B cell (primary cell): ENCODE results near the gene SCOC. TPM values are rescaled to one million over a fixed set of nuclear protein-coding genes. Genes with fewer than 3 reads are reported as not detected.
"Not testable (repeated sequence)": the region's sequence is repeated elsewhere in the genome, so short reads cannot be mapped to it uniquely, and the experiment has no call there.

Source experiments
- ATAC-seq: fragments of 200-7000 bp; cut with Tn5 transposase; one replicate; pipeline ENCODE4 v1.10.0; 2021; ENCODE audit warnings: low read depth, mild to moderate bottlenecking, moderate number of reproducible peaks, moderate library complexity
- CTCF ChIA-PET: fragments of 350-600 bp; sonication (Branson Sonifier 250); formaldehyde crosslinking; loops from one replicate; lab custom pipeline; 2021; ENCODE audit warnings: antibody characterized with exemption, inconsistent platforms; lab: Charles Lee
- POLR2A ChIA-PET: fragments of 350-600 bp; sonication (Branson Sonifier 250); formaldehyde crosslinking; loops from one replicate; lab custom pipeline; 2021; ENCODE audit warnings: antibody characterized with exemption; lab: Charles Lee
- DNase-seq: peaks from one replicate; pipeline ENCODE4 v3.0.0; 2013
- H2AFZ ChIP-seq: 2 replicates; pipeline ENCODE4 v1.6.1; 2012; ENCODE audit warnings: mild to moderate bottlenecking, low read depth, low read length; ENCODE audit not compliant: insufficient read depth, poor library complexity, severe bottlenecking
- H3K27ac ChIP-seq, 2 donors: 1 replicate in 1 of 2; 2 replicates in 1 of 2; pipeline ENCODE4 v1.5.1; 2012 to 2013; ENCODE audit warnings: low read length in 2 of 2, mild to moderate bottlenecking in 2 of 2, moderate library complexity in 1 of 2
- H3K27me3 ChIP-seq, 4 experiments: fragments of 200-600 bp in 1 of 4; sonication (generic) in 1 of 4; replicated peaks in 1 of 4; 1 replicate in 2 of 4; 2 replicates in 2 of 4; pipeline versions ENCODE4 v1.6.1 to v1.7.0; 2013 to 2016; ENCODE audit warnings: low read length in 3 of 4, mild to moderate bottlenecking in 2 of 4, mixed read lengths in 1 of 4, moderate library complexity in 1 of 4; ENCODE audit not compliant: insufficient read depth in 4 of 4, control insufficient read depth in 3 of 4; ENCODE audit errors: control extremely low read depth in 1 of 4
- H3K36me3 ChIP-seq, 2 experiments: replicated peaks in 1 of 2; 1 replicate in 1 of 2; 2 replicates in 1 of 2; pipeline versions ENCODE4 v1.6.1 to v1.7.1; 2013; ENCODE audit warnings: low read length in 1 of 2; ENCODE audit not compliant: insufficient read depth in 2 of 2, control insufficient read depth in 1 of 2; ENCODE audit errors: control extremely low read depth in 1 of 2, extremely low read depth in 1 of 2
- H3K4me1 ChIP-seq, 2 donors: fragments of 200-600 bp in 1 of 2; sonication (generic) in 1 of 2; 1 replicate in 1 of 2; 2 replicates in 1 of 2; pipeline versions ENCODE4 v1.5.1 to v1.6.1; 2013 to 2017; ENCODE audit warnings: low read length in 2 of 2; ENCODE audit not compliant: control insufficient read depth in 2 of 2, insufficient read depth in 2 of 2
- H3K4me2 ChIP-seq: replicated peaks from 2 replicates; pipeline ENCODE3; 2012; ENCODE audit warnings: mild to moderate bottlenecking, low read depth, low read length; ENCODE audit not compliant: poor library complexity, severe bottlenecking
- H3K4me3 ChIP-seq, 5 experiments: fragments of 200-600 bp in 1 of 5; sonication (generic) in 1 of 5; 1 replicate in 3 of 5; 2 replicates in 2 of 5; pipeline versions ENCODE4 v1.5.1 to v1.7.0; 2011 to 2016; ENCODE audit warnings: low read length in 4 of 5, mild to moderate bottlenecking in 4 of 5, low read depth in 2 of 5, control low read depth in 1 of 5, moderate library complexity in 1 of 5; ENCODE audit not compliant: insufficient read depth in 1 of 5; ENCODE audit errors: control extremely low read depth in 1 of 5, extremely low read depth in 1 of 5
- H3K79me2 ChIP-seq: fragments of 200-600 bp; sonication (generic); one replicate; pipeline ENCODE4 v1.6.0; 2016; ENCODE audit warnings: low read length; ENCODE audit not compliant: control insufficient read depth, insufficient read depth
- H3K9ac ChIP-seq: fragments of 200-600 bp; sonication (generic); 2 replicates; pipeline ENCODE4 v1.6.1; 2017; ENCODE audit warnings: mild to moderate bottlenecking, low read length, moderate library complexity
- H3K9me3 ChIP-seq, 3 donors: one replicate each; pipeline versions ENCODE4 v1.6.1 to v1.7.1; 2013; ENCODE audit warnings: low read length in 2 of 3; ENCODE audit not compliant: control insufficient read depth in 2 of 3, insufficient read depth in 1 of 3; ENCODE audit errors: control extremely low read depth in 1 of 3
- H4K20me1 ChIP-seq: 2 replicates; pipeline ENCODE4 v1.6.0; 2012; ENCODE audit warnings: mild to moderate bottlenecking, low read length; ENCODE audit not compliant: insufficient read depth, control insufficient read depth, poor library complexity, severe bottlenecking
- H3K27ac Mint-ChIP-seq: one replicate; pipeline ENCODE4 v1.8.0; 2021; ENCODE audit warnings: mixed read lengths
- H3K27me3 Mint-ChIP-seq: one replicate; pipeline ENCODE4 v1.8.0; 2021; ENCODE audit warnings: mixed read lengths
- H3K4me1 Mint-ChIP-seq: one replicate; pipeline ENCODE4 v1.8.0; 2021; ENCODE audit warnings: mixed read lengths
- H3K4me3 Mint-ChIP-seq: one replicate; pipeline ENCODE4 v1.8.0; 2021; ENCODE audit warnings: mixed read lengths
- H3K9me3 Mint-ChIP-seq: one replicate; pipeline ENCODE4 v1.8.0; 2022; ENCODE audit warnings: mixed read lengths; ENCODE audit not compliant: insufficient read depth
- EZH2 ChIP-seq: IDR thresholded peaks from 2 replicates; pipeline ENCODE4 v1.6.1; 2012; ENCODE audit warnings: borderline replicate concordance, low read depth, mild to moderate bottlenecking, moderate library complexity, low read length; ENCODE audit not compliant: insufficient read depth, poor library complexity, severe bottlenecking
- WGBS: methylation state at CpG from one replicate; pipeline ENCODE4 v1.1.5; 2013; ENCODE audit warnings: missing lambda C conversion rate; ENCODE audit not compliant: insufficient coverage; 5-methylcytosine and 5-hydroxymethylcytosine counted together
- intact Hi-C: fragments of 100-400 bp; cut with micrococcal nuclease; formaldehyde crosslinking; loops from one replicate; pipeline ENCODE4 v1.10.0; 2022
- polyA plus RNA-seq: library from polyadenylated mRNA; depleted of rRNA; stranded (reverse); fragments of >200 nt; gene quantifications from 2 replicates; pipeline ENCODE4 v1.2.3, GENCODE V29; 2012
- total RNA-seq, 2 donors: library from RNA; stranded (reverse); fragments of 120-200 nt in 1 of 2; gene quantifications; 1 replicate in 1 of 2; 2 replicates in 1 of 2; pipeline versions ENCODE4 v1.2.3 to v1.2.4, GENCODE V29; 2013 to 2022
- TF ChIP-seq, protein P1 (sequence below): fragments of 200-600 bp; IDR thresholded peaks from one replicate; pipeline ENCODE4 v1.8.0; 2022; ENCODE audit warnings: antibody characterized with exemption, mild to moderate bottlenecking

SCOC gene
- total and polyA plus RNA-seq, 2 donors (not counting 1 experiment from before 2014, with no cell fraction given), result 4.6 to 18.4 TPM

DNA sequence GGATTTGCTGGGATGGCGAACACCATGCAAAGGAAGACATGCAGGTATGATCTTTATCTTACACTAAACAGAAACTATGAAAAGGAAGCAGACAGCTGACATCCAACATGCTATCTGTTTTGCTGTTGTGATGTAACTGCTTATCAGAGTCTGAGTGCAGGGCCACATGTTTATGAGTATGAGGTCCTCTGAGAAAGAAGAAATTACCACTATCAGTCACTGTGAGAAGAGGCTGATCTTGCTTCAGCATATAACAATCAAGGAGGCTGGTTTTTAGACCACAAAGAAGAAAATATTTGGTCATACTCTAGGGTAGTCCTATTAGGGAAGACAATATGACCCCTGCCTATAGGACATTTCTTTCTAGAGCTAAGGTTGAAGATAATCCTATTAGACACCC is 35.5 kb downstream of the SCOC start:
- ChIA-PET CTCF (no interaction called here), POLR2A (no interaction called here)
- intact Hi-C loops, result no loop called here
- H3K27ac Mint-ChIP-seq, result no peak overlapping the region
- H3K4me3 ChIP-seq, result no peak overlapping the region
- H2AFZ ChIP-seq, result no peak overlapping the region
- ATAC-seq (no peak), DNase-seq (no peak)
- H3K9me3 Mint-ChIP-seq, result no peaks in the 10 kb centered on the region
- H3K27ac ChIP-seq, result no peak overlapping the region
- H3K4me3 Mint-ChIP-seq, result no peak overlapping the region
- no peaks in the 10 kb centered on the region for H3K36me3 ChIP-seq
- H3K9me3 ChIP-seq, result no peaks in the 10 kb centered on the region
- no peak for TF ChIP-seq EZH2
- TF ChIP-seq, protein P1, sequence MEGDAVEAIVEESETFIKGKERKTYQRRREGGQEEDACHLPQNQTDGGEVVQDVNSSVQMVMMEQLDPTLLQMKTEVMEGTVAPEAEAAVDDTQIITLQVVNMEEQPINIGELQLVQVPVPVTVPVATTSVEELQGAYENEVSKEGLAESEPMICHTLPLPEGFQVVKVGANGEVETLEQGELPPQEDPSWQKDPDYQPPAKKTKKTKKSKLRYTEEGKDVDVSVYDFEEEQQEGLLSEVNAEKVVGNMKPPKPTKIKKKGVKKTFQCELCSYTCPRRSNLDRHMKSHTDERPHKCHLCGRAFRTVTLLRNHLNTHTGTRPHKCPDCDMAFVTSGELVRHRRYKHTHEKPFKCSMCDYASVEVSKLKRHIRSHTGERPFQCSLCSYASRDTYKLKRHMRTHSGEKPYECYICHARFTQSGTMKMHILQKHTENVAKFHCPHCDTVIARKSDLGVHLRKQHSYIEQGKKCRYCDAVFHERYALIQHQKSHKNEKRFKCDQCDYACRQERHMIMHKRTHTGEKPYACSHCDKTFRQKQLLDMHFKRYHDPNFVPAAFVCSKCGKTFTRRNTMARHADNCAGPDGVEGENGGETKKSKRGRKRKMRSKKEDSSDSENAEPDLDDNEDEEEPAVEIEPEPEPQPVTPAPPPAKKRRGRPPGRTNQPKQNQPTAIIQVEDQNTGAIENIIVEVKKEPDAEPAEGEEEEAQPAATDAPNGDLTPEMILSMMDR, result no peak
- WGBS, result no CpG with 5 or more reads among the region's 1 CpG
- H3K4me1 ChIP-seq, result no peaks in the 10 kb centered on the region
- peaks cover 0 to 5% (median 0%) of the 10 kb centered on the region in 4 experiments for H3K27me3 ChIP-seq
- H3K4me2 ChIP-seq, result no peak overlapping the region
- no peaks in the 10 kb centered on the region for H4K20me1 ChIP-seq
- H3K9ac ChIP-seq, result no peak overlapping the region
- no peaks in the 10 kb centered on the region for H3K79me2 ChIP-seq
- H3K27me3 Mint-ChIP-seq, result peaks cover 6% of the 10 kb centered on the region
- no peaks in the 10 kb centered on the region for H3K4me1 Mint-ChIP-seq

DNA sequence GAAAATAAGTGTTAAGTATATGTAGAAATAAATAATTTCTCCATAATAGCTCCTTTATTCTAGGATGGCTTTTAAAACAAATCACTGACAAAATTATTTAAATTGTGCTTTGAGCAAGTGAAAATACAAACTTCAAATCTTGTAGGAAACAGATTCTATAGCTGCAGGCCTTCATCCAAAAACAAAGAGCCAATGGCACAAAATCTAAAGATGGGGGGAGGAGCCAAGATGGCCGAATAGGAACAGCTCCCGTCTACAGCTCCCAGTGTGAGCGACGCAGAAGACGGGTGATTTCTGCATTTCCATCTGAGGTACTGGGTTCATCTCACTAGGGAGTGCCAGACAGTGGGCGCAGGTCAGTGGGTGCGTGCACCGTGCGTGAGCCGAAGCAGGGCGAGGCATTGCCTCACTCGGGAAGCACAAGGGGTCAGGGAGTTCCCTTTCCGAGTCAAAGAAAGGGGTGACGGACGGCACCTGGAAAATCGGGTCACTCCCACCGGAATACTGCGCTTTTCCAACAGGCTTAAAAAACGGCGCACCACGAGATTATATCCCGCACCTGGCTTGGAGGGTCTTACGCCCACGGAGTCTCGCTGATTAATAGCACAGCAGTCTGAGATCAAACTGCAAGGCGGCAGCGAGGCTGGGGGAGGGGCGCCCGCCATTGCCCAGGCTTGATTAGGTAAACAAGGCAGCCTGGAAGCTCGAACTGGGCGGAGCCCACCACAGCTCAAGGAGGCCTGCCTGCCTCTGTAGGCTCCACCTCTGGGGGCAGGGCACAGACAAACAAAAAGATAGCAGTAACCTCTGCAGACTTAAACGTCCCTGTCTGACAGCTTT is 39.9 kb downstream of the SCOC start:
- H3K4me1 ChIP-seq, DNase-seq, ATAC-seq, H3K4me2 ChIP-seq, H3K27me3 ChIP-seq, H3K9me3 ChIP-seq, H3K4me1 Mint-ChIP-seq, H3K27ac Mint-ChIP-seq, H3K9ac ChIP-seq, POLR2A ChIA-PET, H3K36me3 ChIP-seq, H3K27me3 Mint-ChIP-seq, H2AFZ ChIP-seq, H3K4me3 ChIP-seq, intact Hi-C loops, H3K79me2 ChIP-seq, H3K9me3 Mint-ChIP-seq, H3K27ac ChIP-seq, H3K4me3 Mint-ChIP-seq, H4K20me1 ChIP-seq, CTCF ChIA-PET: not testable (repeated sequence)
- 92% methylated on average over 12 of the region's 32 CpGs for WGBS
